Endothelial cell of umbilical vein (primary cell): ENCODE results near the gene THSD4. TPM values are rescaled to one million over a fixed set of nuclear protein-coding genes. Genes with fewer than 3 reads are reported as not detected.

Source experiments
- BruUV-seq: library from RNA; stranded (reverse); fragments of 400-500 nt; replicated peaks from 2 replicates; lab custom pipeline; 2021; lab: Mats Ljungman, UMichigan
- CTCF ChIA-PET: fragments of 300-600, 350-600 bp; sonication (Branson Sonifier 250); formaldehyde crosslinking; loops from one replicate; lab custom pipeline; 2021; ENCODE audit warnings: antibody characterized with exemption, inconsistent platforms; lab: Charles Lee
- POLR2A ChIA-PET: fragments of 300-600, 350-600 bp; sonication (Branson Sonifier 250); formaldehyde crosslinking; loops from one replicate; lab custom pipeline; 2021; ENCODE audit warnings: antibody characterized with exemption, inconsistent platforms; lab: Charles Lee
- DNase-seq: peaks from one replicate; pipeline ENCODE4 v3.0.0-alpha.2; 2011; ENCODE audit warnings: low read depth, low spot score
- FAIRE-seq: peaks from 2 replicates; lab custom pipeline; 2011; peaks lifted over from hg19 to GRCh38; lab: Jason Lieb, UNC
- H2AFZ ChIP-seq: 2 replicates; pipeline ENCODE4 v1.6.0; 2012; ENCODE audit warnings: low read depth, low read length, control low read depth, inconsistent platforms
- H3K27ac ChIP-seq: 2 replicates; pipeline ENCODE4 v1.5.1; 2011; ENCODE audit warnings: low read depth, mild to moderate bottlenecking, control low read depth, low read length, moderate library complexity; ENCODE audit not compliant: insufficient read depth
- H3K27me3 ChIP-seq, 2 experiments: 2 replicates each; pipeline versions ENCODE4 v1.6.0 to v1.6.1; 2011; ENCODE audit warnings: low read length in 2 of 2, mixed read lengths in 1 of 2; ENCODE audit not compliant: control insufficient read depth in 2 of 2, insufficient read depth in 2 of 2
- H3K36me3 ChIP-seq, 2 experiments: 2 replicates in 1 of 2; 3 replicates in 1 of 2; pipeline ENCODE4 v1.5.1; 2011; ENCODE audit warnings: low read length in 2 of 2, mild to moderate bottlenecking in 1 of 2, moderate library complexity in 1 of 2; ENCODE audit not compliant: control insufficient read depth in 2 of 2, insufficient read depth in 2 of 2; ENCODE audit errors: extremely low read depth in 1 of 2
- H3K4me1 ChIP-seq: 3 replicates; pipeline ENCODE4 v1.5.1; 2011; ENCODE audit warnings: mild to moderate bottlenecking, low read length; ENCODE audit not compliant: control insufficient read depth, insufficient read depth; ENCODE audit errors: extremely low read depth
- H3K4me2 ChIP-seq: 2 replicates; pipeline ENCODE4 v1.6.1; 2011; ENCODE audit warnings: low read length, control low read depth, mixed read lengths; ENCODE audit not compliant: insufficient read depth
- H3K4me3 ChIP-seq, 3 experiments: fragments of 200-600 bp in 1 of 3; sonication (generic), shearing (Covaris generic) in 1 of 3; replicated peaks in 1 of 3; 2 replicates each; pipeline ENCODE4 v1.5.1; 2011 to 2016; ENCODE audit warnings: control low read depth in 3 of 3, low read length in 3 of 3, mild to moderate bottlenecking in 2 of 3, inconsistent platforms in 1 of 3, low read depth in 1 of 3, moderate library complexity in 1 of 3; ENCODE audit not compliant: insufficient read depth in 1 of 3
- H3K79me2 ChIP-seq: 2 replicates; pipeline ENCODE4 v1.6.0; 2012; ENCODE audit warnings: low read length, inconsistent platforms; ENCODE audit not compliant: control insufficient read depth, insufficient read depth
- H3K9ac ChIP-seq: replicated peaks from 2 replicates; pipeline ENCODE3; 2011; ENCODE audit warnings: low read length, control low read depth; ENCODE audit not compliant: insufficient read depth; ENCODE audit errors: extremely low read depth
- H3K9me1 ChIP-seq: replicated peaks from 3 replicates; pipeline ENCODE4 v1.6.0; 2011; ENCODE audit warnings: mild to moderate bottlenecking, low read length; ENCODE audit not compliant: control insufficient read depth, insufficient read depth; ENCODE audit errors: extremely low read depth
- H3K9me3 ChIP-seq: replicated peaks from 2 replicates; pipeline ENCODE4 v1.5.1; 2012; ENCODE audit warnings: low read length, inconsistent platforms; ENCODE audit not compliant: control insufficient read depth, insufficient read depth
- H4K20me1 ChIP-seq: replicated peaks from 2 replicates; pipeline ENCODE3; 2011; ENCODE audit warnings: mild to moderate bottlenecking, low read length; ENCODE audit not compliant: control insufficient read depth, insufficient read depth; ENCODE audit errors: extremely low read depth
- EZH2 ChIP-seq: IDR thresholded peaks from 2 replicates; pipeline ENCODE4 v1.6.1; 2012; ENCODE audit warnings: borderline replicate concordance, low read depth, mild to moderate bottlenecking, moderate library complexity, low read length, inconsistent platforms; ENCODE audit not compliant: severe bottlenecking
- FOS ChIP-seq: IDR thresholded peaks from 2 replicates; pipeline ENCODE4 v1.6.1; 2011; ENCODE audit warnings: mild to moderate bottlenecking, low read length, moderate library complexity, borderline replicate concordance; ENCODE audit not compliant: insufficient read depth
- GATA2 ChIP-seq: IDR thresholded peaks from 2 replicates; pipeline ENCODE4 v1.7.0; 2011; ENCODE audit warnings: low read depth, mild to moderate bottlenecking, moderate library complexity, mixed read lengths, low read length; ENCODE audit not compliant: insufficient read length, insufficient read depth
- JUN ChIP-seq: IDR thresholded peaks from 2 replicates; pipeline ENCODE4 v1.6.1; 2011; ENCODE audit warnings: borderline replicate concordance, low read depth; ENCODE audit not compliant: insufficient read length, insufficient read depth
- MYC ChIP-seq: IDR thresholded peaks from one replicate; pipeline ENCODE4 v1.6.1; 2011; ENCODE audit warnings: mild to moderate bottlenecking, low read depth, low read length
- POLR2A ChIP-seq: IDR thresholded peaks from 2 replicates; pipeline ENCODE4 v1.6.1; 2012; ENCODE audit warnings: low read depth, mild to moderate bottlenecking, control low read depth, low read length
- POLR2AphosphoS5 ChIP-seq: IDR thresholded peaks from 2 replicates; pipeline ENCODE4 v1.6.1; 2012; ENCODE audit warnings: low read depth, mild to moderate bottlenecking, control low read depth, low read length, moderate library complexity; ENCODE audit not compliant: insufficient read depth
- dilution Hi-C: fragments of 300-500 bp; cut with MboI; formaldehyde crosslinking; loops from one replicate; pipeline ENCODE4 v1.15.0; 2019; ENCODE audit warnings: low sequenced_read_pairs; ENCODE audit not compliant: extremely low pct_ligation_motif_present
- intact Hi-C: fragments of 100-400 bp; cut with micrococcal nuclease; formaldehyde crosslinking; loops from one replicate; pipeline ENCODE4 v1.10.0; 2022
- polyA plus RNA-seq, 4 experiments: library from polyadenylated mRNA; depleted of rRNA in 3 of 4; stranded (reverse) in 3 of 4; unstranded in 1 of 4; fragments of >200 nt; gene quantifications; 2 replicates each; pipeline versions ENCODE4 v1.2.1 to v1.2.3, GENCODE V29; 2011 to 2012; ENCODE audit warnings: missing spikeins in 1 of 4
- total RNA-seq: library from RNA; stranded (reverse); gene quantifications from 2 replicates; pipeline ENCODE4 v1.2.3, GENCODE V29; 2021
- TF ChIP-seq, protein P1 (sequence below), 2 donors: IDR thresholded peaks; 1 replicate in 1 of 2; 2 replicates in 1 of 2; pipeline ENCODE4 v1.5.1; 2011; ENCODE audit warnings: low read length in 2 of 2, mild to moderate bottlenecking in 2 of 2, moderate library complexity in 2 of 2, control low read depth in 1 of 2, inconsistent platforms in 1 of 2, low read depth in 1 of 2; ENCODE audit not compliant: insufficient read depth in 1 of 2; ENCODE audit errors: extremely low read depth in 1 of 2
- TF ChIP-seq, protein P2 (sequence below): IDR thresholded peaks from 2 replicates; pipeline ENCODE4 v1.6.1; 2011; ENCODE audit not compliant: insufficient read depth, insufficient read length

THSD4 gene
- total and polyA plus RNA-seq, 2 donors (not counting 3 experiments of a cell fraction or from before 2014, with no cell fraction given) = 9.9 to 25.4 TPM

DNA sequence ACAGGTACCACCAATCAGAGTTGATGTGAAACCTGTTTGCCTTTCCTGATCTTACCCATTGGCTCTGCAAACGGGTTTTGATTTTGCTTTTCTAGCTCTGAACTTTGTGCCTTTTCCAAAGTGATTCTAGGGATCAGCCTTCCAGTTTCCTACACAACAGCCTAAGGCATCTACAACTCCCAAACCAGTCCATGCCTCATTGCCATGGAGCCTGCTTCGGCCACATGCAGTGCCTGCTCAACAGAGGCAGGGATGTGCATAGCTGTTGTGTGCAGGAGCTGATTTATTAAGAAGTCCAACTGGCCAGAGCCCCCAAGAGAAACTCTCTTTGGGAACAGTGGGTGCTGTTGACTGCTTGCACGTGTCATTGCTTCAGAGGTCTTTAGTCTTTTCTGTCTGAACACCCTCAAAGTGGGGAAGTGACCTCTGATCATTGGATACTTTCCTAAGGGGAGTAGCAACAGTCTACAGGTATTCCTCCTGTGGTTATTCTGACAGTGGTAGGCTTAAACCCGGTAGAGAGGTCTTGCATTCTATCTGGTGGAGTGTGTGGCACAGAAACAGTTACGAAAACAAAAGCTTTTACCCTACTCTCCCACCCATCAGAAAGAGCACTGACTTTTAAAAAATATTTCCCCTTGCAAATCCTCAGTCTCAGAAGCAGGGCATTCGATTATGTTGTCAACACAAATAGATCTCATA, 36.6 kb upstream of the THSD4 start:
- Histone ChIP-seq H3K36me3 (no peaks in the 10 kb centered on the region), H2AFZ (no peak overlapping the region), H3K27ac (no peak overlapping the region), H3K9ac (no peak overlapping the region), H3K9me3 (no peaks in the 10 kb centered on the region), H3K79me2 (no peaks in the 10 kb centered on the region), H4K20me1 (no peaks in the 10 kb centered on the region), H3K9me1 (no peaks in the 10 kb centered on the region), H3K4me3 (no peak overlapping the region), H3K4me1 (no peaks in the 10 kb centered on the region), H3K4me2 (no peak overlapping the region), H3K27me3 (peaks cover 3 to 4% of the 10 kb centered on the region in 2 experiments)
- no TSS peak for BruUV-seq
- TF ChIP-seq, protein P1, sequence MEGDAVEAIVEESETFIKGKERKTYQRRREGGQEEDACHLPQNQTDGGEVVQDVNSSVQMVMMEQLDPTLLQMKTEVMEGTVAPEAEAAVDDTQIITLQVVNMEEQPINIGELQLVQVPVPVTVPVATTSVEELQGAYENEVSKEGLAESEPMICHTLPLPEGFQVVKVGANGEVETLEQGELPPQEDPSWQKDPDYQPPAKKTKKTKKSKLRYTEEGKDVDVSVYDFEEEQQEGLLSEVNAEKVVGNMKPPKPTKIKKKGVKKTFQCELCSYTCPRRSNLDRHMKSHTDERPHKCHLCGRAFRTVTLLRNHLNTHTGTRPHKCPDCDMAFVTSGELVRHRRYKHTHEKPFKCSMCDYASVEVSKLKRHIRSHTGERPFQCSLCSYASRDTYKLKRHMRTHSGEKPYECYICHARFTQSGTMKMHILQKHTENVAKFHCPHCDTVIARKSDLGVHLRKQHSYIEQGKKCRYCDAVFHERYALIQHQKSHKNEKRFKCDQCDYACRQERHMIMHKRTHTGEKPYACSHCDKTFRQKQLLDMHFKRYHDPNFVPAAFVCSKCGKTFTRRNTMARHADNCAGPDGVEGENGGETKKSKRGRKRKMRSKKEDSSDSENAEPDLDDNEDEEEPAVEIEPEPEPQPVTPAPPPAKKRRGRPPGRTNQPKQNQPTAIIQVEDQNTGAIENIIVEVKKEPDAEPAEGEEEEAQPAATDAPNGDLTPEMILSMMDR (IDR thresholded peaks at IDR 0.05; ENCODE audit: extremely low read depth in 1 of 2, insufficient read depth in 1 of 2, low read depth in 1 of 2, low read length in 2 of 2) = no peak
- no peak for TF ChIP-seq MYC
- TF ChIP-seq EZH2 = no peak
- no peak for TF ChIP-seq POLR2A
- TF ChIP-seq JUN = no peak
- TF ChIP-seq FOS = no peak
- TF ChIP-seq, protein P2, sequence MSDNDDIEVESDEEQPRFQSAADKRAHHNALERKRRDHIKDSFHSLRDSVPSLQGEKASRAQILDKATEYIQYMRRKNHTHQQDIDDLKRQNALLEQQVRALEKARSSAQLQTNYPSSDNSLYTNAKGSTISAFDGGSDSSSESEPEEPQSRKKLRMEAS = no peak
- no peak for TF ChIP-seq POLR2AphosphoS5
- no peak for TF ChIP-seq GATA2
- ChIA-PET CTCF (no interaction called here), POLR2A (no interaction called here)
- intact Hi-C loops = no loop called here
- dilution Hi-C loops = no loop called here
- DNase-seq (no peak), FAIRE-seq (no peak)
